Keratinocyte (primary cell): Measurements from ENCODE around the gene OGDH. TPM values are rescaled to one million over a fixed set of nuclear protein-coding genes. Genes with fewer than 3 reads are reported as not detected.

Source experiments
- DNase-seq: peaks from one replicate; pipeline ENCODE4 v3.0.0-alpha.2; 2011; ENCODE audit warnings: low read depth, missing footprints, low spot score
- FAIRE-seq: peaks from 2 replicates; lab custom pipeline; 2011; peaks lifted over from hg19 to GRCh38; lab: Jason Lieb, UNC
- H2AFZ ChIP-seq: 2 replicates; pipeline ENCODE4 v1.6.0; 2012; ENCODE audit warnings: low read length, control low read depth, inconsistent platforms; ENCODE audit not compliant: control insufficient read depth
- H3K27ac ChIP-seq: 2 replicates; pipeline ENCODE4 v1.5.1; 2011; ENCODE audit warnings: low read length; ENCODE audit not compliant: control insufficient read depth, insufficient read depth
- H3K27me3 ChIP-seq: 3 replicates; pipeline ENCODE4 v1.6.0; 2011; ENCODE audit warnings: low read length; ENCODE audit not compliant: control insufficient read depth, insufficient read depth; ENCODE audit errors: extremely low read depth
- H3K36me3 ChIP-seq, 2 experiments: 2 replicates in 1 of 2; 3 replicates in 1 of 2; pipeline ENCODE4 v1.5.1; 2011; ENCODE audit warnings: low read length in 2 of 2, mild to moderate bottlenecking in 1 of 2; ENCODE audit not compliant: control insufficient read depth in 2 of 2, insufficient read depth in 2 of 2; ENCODE audit errors: extremely low read depth in 1 of 2
- H3K4me1 ChIP-seq: 3 replicates; pipeline ENCODE4 v1.5.1; 2011; ENCODE audit warnings: low read length; ENCODE audit not compliant: control insufficient read depth, insufficient read depth; ENCODE audit errors: extremely low read depth
- H3K4me2 ChIP-seq: 3 replicates; pipeline ENCODE4 v1.6.0; 2011; ENCODE audit warnings: low read depth, low read length; ENCODE audit not compliant: control insufficient read depth, insufficient read depth; ENCODE audit errors: extremely low read depth
- H3K4me3 ChIP-seq, 3 experiments: fragments of 200-600 bp in 1 of 3; sonication (generic) in 1 of 3; 2 replicates in 2 of 3; 3 replicates in 1 of 3; pipeline ENCODE4 v1.5.1; 2011 to 2016; ENCODE audit warnings: low read length in 3 of 3, mild to moderate bottlenecking in 3 of 3, control low read depth in 2 of 3, inconsistent platforms in 1 of 3, low read depth in 1 of 3, mixed read lengths in 1 of 3, mixed run types in 1 of 3, moderate library complexity in 1 of 3; ENCODE audit not compliant: control insufficient read depth in 2 of 3, insufficient read depth in 2 of 3; ENCODE audit errors: extremely low read depth in 1 of 3
- H3K79me2 ChIP-seq: 2 replicates; pipeline ENCODE4 v1.6.0; 2012; ENCODE audit warnings: low read length; ENCODE audit not compliant: control insufficient read depth, insufficient read depth
- H3K9ac ChIP-seq: 3 replicates; pipeline ENCODE4 v1.6.0; 2011; ENCODE audit warnings: low read length; ENCODE audit not compliant: control insufficient read depth, insufficient read depth; ENCODE audit errors: extremely low read depth
- H3K9me1 ChIP-seq: 3 replicates; pipeline ENCODE4 v1.6.0; 2011; ENCODE audit warnings: low read length; ENCODE audit not compliant: control insufficient read depth, insufficient read depth; ENCODE audit errors: extremely low read depth
- H3K9me3 ChIP-seq: 2 replicates; pipeline ENCODE4 v1.5.1; 2012; ENCODE audit warnings: low read depth, low read length; ENCODE audit not compliant: control insufficient read depth
- H4K20me1 ChIP-seq: 3 replicates; pipeline ENCODE4 v1.6.0; 2011; ENCODE audit warnings: low read length; ENCODE audit not compliant: control insufficient read depth, insufficient read depth; ENCODE audit errors: extremely low read depth
- EZH2 ChIP-seq: IDR thresholded peaks from one replicate; pipeline ENCODE4 v1.6.1; 2012; ENCODE audit warnings: inconsistent platforms, mild to moderate bottlenecking, low read length, moderate library complexity
- dilution Hi-C: fragments of 300-500 bp; cut with MboI; formaldehyde crosslinking; loops from one replicate; pipeline ENCODE4 v1.7.0; 2020; ENCODE audit warnings: low sequenced_read_pairs; ENCODE audit not compliant: extremely low pct_ligation_motif_present
- polyA plus RNA-seq, 5 experiments: library from polyadenylated mRNA; depleted of rRNA in 3 of 5; stranded (reverse) in 3 of 5; stranded (forward) in 1 of 5; unstranded in 1 of 5; fragments of >200 nt; gene quantifications; 1 replicate in 1 of 5; 2 replicates in 3 of 5; 3 replicates in 1 of 5; pipeline versions ENCODE4 v1.2.1 to v1.2.3, GENCODE V29; 2011 to 2012; ENCODE audit warnings: missing spikeins in 2 of 5, low read depth in 1 of 5, low replicate concordance in 1 of 5
- TF ChIP-seq, protein P1 (sequence below), 3 experiments: IDR thresholded peaks in 1 of 3; conservative IDR thresholded peaks in 1 of 3; optimal IDR thresholded peaks in 1 of 3; 2 replicates in 2 of 3; 3 replicates in 1 of 3; pipeline versions ENCODE3 to v1.5.1; 2011; ENCODE audit warnings: low read length in 3 of 3, mild to moderate bottlenecking in 3 of 3, moderate library complexity in 2 of 3, control low read depth in 1 of 3, inconsistent platforms in 1 of 3; ENCODE audit not compliant: insufficient read depth in 2 of 3; ENCODE audit errors: extremely low read depth in 1 of 3

OGDH gene
- polyA plus RNA-seq, 1 donor (not counting 4 experiments of a cell fraction or from before 2014, with no cell fraction given): 46.4 TPM

DNA sequence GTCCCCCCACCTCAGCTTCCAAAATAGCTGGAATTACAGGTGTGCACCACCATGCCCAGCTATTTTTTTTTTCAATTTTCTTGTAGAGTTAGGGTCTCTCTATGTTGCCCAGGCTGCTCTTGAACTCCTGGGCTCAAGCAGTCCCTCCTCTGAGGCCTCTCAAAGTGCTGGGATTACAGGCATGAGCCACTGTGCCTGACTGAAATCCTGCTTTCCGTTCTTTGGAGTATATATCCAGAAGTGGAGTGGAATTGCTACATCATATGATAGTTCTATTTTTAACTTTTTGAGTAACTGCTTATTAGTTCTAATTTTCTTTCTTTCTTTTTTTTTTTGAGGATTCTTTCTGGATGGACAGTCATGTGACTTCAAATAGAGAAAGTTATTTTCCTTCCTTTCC is 79.3 kb downstream of the OGDH start:
- H3K9me1 ChIP-seq: no peaks in the 10 kb centered on the region
- H3K9me3 ChIP-seq: no peaks in the 10 kb centered on the region
- H3K4me1 ChIP-seq: no peaks in the 10 kb centered on the region
- H3K4me2 ChIP-seq: no peak overlapping the region
- no peaks in the 10 kb centered on the region for H3K27me3 ChIP-seq
- no peak for DNase-seq
- H3K9ac ChIP-seq: no peak overlapping the region
- no peaks in the 10 kb centered on the region for H4K20me1 ChIP-seq
- FAIRE-seq: no peak
- no peak overlapping the region for H3K4me3 ChIP-seq
- dilution Hi-C loops: no loop called here
- no peaks in the 10 kb centered on the region for H3K79me2 ChIP-seq
- H3K27ac ChIP-seq: no peak overlapping the region
- TF ChIP-seq EZH2: no peak
- TF ChIP-seq, protein P1, sequence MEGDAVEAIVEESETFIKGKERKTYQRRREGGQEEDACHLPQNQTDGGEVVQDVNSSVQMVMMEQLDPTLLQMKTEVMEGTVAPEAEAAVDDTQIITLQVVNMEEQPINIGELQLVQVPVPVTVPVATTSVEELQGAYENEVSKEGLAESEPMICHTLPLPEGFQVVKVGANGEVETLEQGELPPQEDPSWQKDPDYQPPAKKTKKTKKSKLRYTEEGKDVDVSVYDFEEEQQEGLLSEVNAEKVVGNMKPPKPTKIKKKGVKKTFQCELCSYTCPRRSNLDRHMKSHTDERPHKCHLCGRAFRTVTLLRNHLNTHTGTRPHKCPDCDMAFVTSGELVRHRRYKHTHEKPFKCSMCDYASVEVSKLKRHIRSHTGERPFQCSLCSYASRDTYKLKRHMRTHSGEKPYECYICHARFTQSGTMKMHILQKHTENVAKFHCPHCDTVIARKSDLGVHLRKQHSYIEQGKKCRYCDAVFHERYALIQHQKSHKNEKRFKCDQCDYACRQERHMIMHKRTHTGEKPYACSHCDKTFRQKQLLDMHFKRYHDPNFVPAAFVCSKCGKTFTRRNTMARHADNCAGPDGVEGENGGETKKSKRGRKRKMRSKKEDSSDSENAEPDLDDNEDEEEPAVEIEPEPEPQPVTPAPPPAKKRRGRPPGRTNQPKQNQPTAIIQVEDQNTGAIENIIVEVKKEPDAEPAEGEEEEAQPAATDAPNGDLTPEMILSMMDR (optimal IDR thresholded peaks at IDR 0.05 in 1 of 3, IDR thresholded peaks at IDR 0.05 in 1 of 3, conservative IDR thresholded peaks at IDR 0.05 in 1 of 3; ENCODE audit: extremely low read depth in 1 of 3, insufficient read depth in 2 of 3, low read length in 3 of 3): no peak
- peaks cover 2 to 5% of the 10 kb centered on the region in 2 experiments for H3K36me3 ChIP-seq
- H2AFZ ChIP-seq: no peak overlapping the region

DNA sequence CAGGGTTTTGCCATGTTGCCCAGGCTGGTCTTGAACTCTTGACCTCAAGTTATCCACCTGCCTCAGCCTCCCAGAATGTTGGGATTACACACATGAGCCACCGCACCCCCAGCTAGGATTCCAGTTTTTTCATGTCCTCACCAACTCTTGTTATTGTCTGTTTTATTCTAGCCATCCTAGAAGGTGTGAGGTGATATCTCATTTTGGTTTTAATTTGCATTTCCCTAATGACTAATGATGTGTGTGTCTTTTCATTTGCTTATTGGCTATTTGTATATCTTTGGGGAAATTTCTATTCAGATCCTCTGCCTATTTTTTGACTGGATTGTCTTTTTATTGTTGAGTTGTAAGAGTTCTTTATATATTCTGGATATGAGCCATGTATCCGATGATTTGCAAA is 83.0 kb downstream of the OGDH start:
- H4K20me1 ChIP-seq: no peaks in the 10 kb centered on the region
- dilution Hi-C loops: no loop called here
- H3K9me1 ChIP-seq: no peaks in the 10 kb centered on the region
- no peaks in the 10 kb centered on the region for H3K9me3 ChIP-seq
- no peak for TF ChIP-seq EZH2
- TF ChIP-seq, protein P1 (optimal IDR thresholded peaks at IDR 0.05 in 1 of 3, IDR thresholded peaks at IDR 0.05 in 1 of 3, conservative IDR thresholded peaks at IDR 0.05 in 1 of 3; ENCODE audit: extremely low read depth in 1 of 3, insufficient read depth in 2 of 3, low read length in 3 of 3): no peak
- H3K4me2 ChIP-seq: no peak overlapping the region
- H2AFZ ChIP-seq: no peak overlapping the region
- no peaks in the 10 kb centered on the region for H3K27me3 ChIP-seq
- DNase-seq: no peak
- H3K4me1 ChIP-seq: no peaks in the 10 kb centered on the region
- H3K79me2 ChIP-seq: no peaks in the 10 kb centered on the region
- peaks cover 7 to 9% of the 10 kb centered on the region in 2 experiments for H3K36me3 ChIP-seq
- no peak overlapping the region for H3K4me3 ChIP-seq
- H3K9ac ChIP-seq: no peak overlapping the region
- no peak for FAIRE-seq
- no peak overlapping the region for H3K27ac ChIP-seq
